Type B pancreatic cell (in vitro differentiated cells): ENCODE measurements around the gene SPEF1. TPM values are rescaled to one million over a fixed set of nuclear protein-coding genes. Genes with fewer than 3 reads are reported as not detected.

Experiments
- DNase-seq: peaks from one replicate; pipeline ENCODE4 v3.0.0; 2021; ENCODE audit warnings: mixed read lengths; ENCODE audit not compliant: unreplicated experiment; ENCODE audit errors: extremely low spot score
- H3K27ac Mint-ChIP-seq: 2 replicates; pipeline ENCODE4 v1.8.0; 2021; ENCODE audit warnings: mild to moderate bottlenecking, mixed read lengths
- H3K27me3 Mint-ChIP-seq: 2 replicates; pipeline ENCODE4 v1.8.0; 2021; ENCODE audit warnings: mixed read lengths
- H3K36me3 Mint-ChIP-seq: 2 replicates; pipeline ENCODE4 v1.8.0; 2021; ENCODE audit warnings: mixed read lengths
- H3K4me1 Mint-ChIP-seq: one replicate; pipeline ENCODE4 v1.8.0; 2021; ENCODE audit warnings: mixed read lengths; ENCODE audit not compliant: unreplicated experiment
- H3K4me3 Mint-ChIP-seq: 2 replicates; pipeline ENCODE4 v1.8.0; 2021; ENCODE audit warnings: mild to moderate bottlenecking, mixed read lengths
- H3K9me3 Mint-ChIP-seq: 2 replicates; pipeline ENCODE4 v1.8.0; 2021; ENCODE audit warnings: mixed read lengths
- CTCF ChIP-seq: fragments of 200-600 bp; sonication (generic); conservative IDR thresholded peaks from 2 replicates; pipeline ENCODE4 v1.5.0; 2021; ENCODE audit warnings: antibody characterized with exemption, mild to moderate bottlenecking
- total RNA-seq: library from RNA; stranded (reverse); gene quantifications from 2 replicates; pipeline ENCODE4 v1.2.1, GENCODE V29; 2021; ENCODE audit warnings: low replicate concordance

SPEF1 gene
- total RNA-seq, 1 donor from 2014 or later = 3.0 TPM

GRCh38 chr20:3812975-3813847 lies 32.0 kb upstream of the SPEF1 start:
- TF ChIP-seq CTCF = no peak
- H3K4me1 Mint-ChIP-seq = peaks cover 22% of the 10 kb centered on the region
- no peaks in the 10 kb centered on the region for H3K36me3 Mint-ChIP-seq
- no peak for DNase-seq
- peak overlapping the region; percentile 44 for H3K27ac Mint-ChIP-seq
- no peak overlapping the region for H3K4me3 Mint-ChIP-seq
- no peaks in the 10 kb centered on the region for H3K9me3 Mint-ChIP-seq
- peaks cover 6% of the 10 kb centered on the region for H3K27me3 Mint-ChIP-seq

GRCh38 chr20:3812259-3812681 lies 31.0 kb upstream of the SPEF1 start:
- Mint-ChIP-seq H3K4me3 (no peak overlapping the region), H3K4me1 (peaks cover 32% of the 10 kb centered on the region), H3K27me3 (peaks cover 6% of the 10 kb centered on the region), H3K9me3 (no peaks in the 10 kb centered on the region), H3K27ac (peak overlapping the region; percentile 87), H3K36me3 (no peaks in the 10 kb centered on the region)
- DNase-seq = no peak
- no peak for TF ChIP-seq CTCF

- no peak for TF ChIP-seq CTCF
- Mint-ChIP-seq H3K4me3 (peak overlapping the region; percentile 65), H3K9me3 (no peaks in the 10 kb centered on the region), H3K27me3 (peaks cover 4% of the 10 kb centered on the region), H3K36me3 (no peaks in the 10 kb centered on the region), H3K27ac (peak overlapping the region; percentile 87), H3K4me1 (peaks cover 37% of the 10 kb centered on the region)
- DNase-seq = peak; percentile 87
Observed at GRCh38 chr20:3811467-3812258, 30.4 kb upstream of the SPEF1 start.

- H3K4me1 Mint-ChIP-seq = peaks cover 42% of the 10 kb centered on the region
- no peaks in the 10 kb centered on the region for H3K9me3 Mint-ChIP-seq
- H3K4me3 Mint-ChIP-seq = no peak overlapping the region
- no peak for DNase-seq
- no peak for TF ChIP-seq CTCF
- peaks cover 15% of the 10 kb centered on the region for H3K36me3 Mint-ChIP-seq
- peak overlapping the region; percentile 79 for H3K27ac Mint-ChIP-seq
- no peaks in the 10 kb centered on the region for H3K27me3 Mint-ChIP-seq
Observed at GRCh38 chr20:3808544-3808943, 27.3 kb upstream of the SPEF1 start.

GRCh38 chr20:3804781-3805180 lies 23.5 kb upstream of the SPEF1 start:
- no peak for DNase-seq
- Mint-ChIP-seq H3K27ac (no peak overlapping the region), H3K9me3 (no peaks in the 10 kb centered on the region), H3K27me3 (no peaks in the 10 kb centered on the region), H3K36me3 (peaks cover 24% of the 10 kb centered on the region), H3K4me3 (no peak overlapping the region), H3K4me1 (peaks cover 27% of the 10 kb centered on the region)
- TF ChIP-seq CTCF = no peak
